Measurements from ENCODE around the gene ALDH2. TPM values are rescaled to one million over a fixed set of nuclear protein-coding genes. Genes with fewer than 3 reads are reported as not detected.

Gene ALDH2
- total and polyA plus RNA-seq, 2 donors (not counting 1 experiment from before 2014, with no cell fraction given), result 27.7 to 53.7 TPM

- Histone ChIP-seq H2AFZ (ENCODE audit: low read length) (no peak overlapping the region), H3K27ac (ENCODE audit: insufficient read depth, low read length) (no peak overlapping the region), H3K79me2 (ENCODE audit: control insufficient read depth, insufficient read depth, low read length) (no peaks in the 10 kb centered on the region), H4K20me1 (ENCODE audit: control insufficient read depth, extremely low read depth, insufficient read depth, low read length) (no peaks in the 10 kb centered on the region), H3K36me3 (ENCODE audit: control insufficient read depth, insufficient read depth, low read length) (peaks cover 2% of the 10 kb centered on the region), H3K4me1 (ENCODE audit: control insufficient read depth, extremely low read depth, insufficient read depth, low read length) (peaks cover 3% of the 10 kb centered on the region), H3K9me3 (ENCODE audit: control insufficient read depth, insufficient read depth, low read depth, low read length) (no peaks in the 10 kb centered on the region), H3K4me2 (ENCODE audit: extremely low read depth, insufficient read depth, low read length) (no peak overlapping the region), H3K4me3 (replicated peaks in 1 of 4; ENCODE audit: control extremely low read depth in 1 of 4, insufficient read depth in 1 of 4, low read depth in 3 of 4, low read length in 4 of 4) (no peak overlapping the region), H3K27me3 (ENCODE audit: control insufficient read depth, insufficient read depth, low read length) (no peaks in the 10 kb centered on the region), H3K9ac (ENCODE audit: insufficient read depth, low read length) (no peak overlapping the region)
- DNase-seq (ENCODE audit: low read depth in 2 of 2), result no peak
- TF ChIP-seq, protein P1, sequence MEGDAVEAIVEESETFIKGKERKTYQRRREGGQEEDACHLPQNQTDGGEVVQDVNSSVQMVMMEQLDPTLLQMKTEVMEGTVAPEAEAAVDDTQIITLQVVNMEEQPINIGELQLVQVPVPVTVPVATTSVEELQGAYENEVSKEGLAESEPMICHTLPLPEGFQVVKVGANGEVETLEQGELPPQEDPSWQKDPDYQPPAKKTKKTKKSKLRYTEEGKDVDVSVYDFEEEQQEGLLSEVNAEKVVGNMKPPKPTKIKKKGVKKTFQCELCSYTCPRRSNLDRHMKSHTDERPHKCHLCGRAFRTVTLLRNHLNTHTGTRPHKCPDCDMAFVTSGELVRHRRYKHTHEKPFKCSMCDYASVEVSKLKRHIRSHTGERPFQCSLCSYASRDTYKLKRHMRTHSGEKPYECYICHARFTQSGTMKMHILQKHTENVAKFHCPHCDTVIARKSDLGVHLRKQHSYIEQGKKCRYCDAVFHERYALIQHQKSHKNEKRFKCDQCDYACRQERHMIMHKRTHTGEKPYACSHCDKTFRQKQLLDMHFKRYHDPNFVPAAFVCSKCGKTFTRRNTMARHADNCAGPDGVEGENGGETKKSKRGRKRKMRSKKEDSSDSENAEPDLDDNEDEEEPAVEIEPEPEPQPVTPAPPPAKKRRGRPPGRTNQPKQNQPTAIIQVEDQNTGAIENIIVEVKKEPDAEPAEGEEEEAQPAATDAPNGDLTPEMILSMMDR (conservative IDR thresholded peaks at IDR 0.05 in 1 of 2, IDR thresholded peaks at IDR 0.05 in 1 of 2; ENCODE audit: low read depth in 1 of 2, low read length in 2 of 2), result no peak
Measured at GRCh38 chr12:111754671-111755070, 12.1 kb upstream of the ALDH2 start.

GRCh38 chr12:111756196-111756595, 10.5 kb upstream of the ALDH2 start:
- TF ChIP-seq, protein P1 (conservative IDR thresholded peaks at IDR 0.05 in 1 of 2, IDR thresholded peaks at IDR 0.05 in 1 of 2; ENCODE audit: low read depth in 1 of 2, low read length in 2 of 2), result no peak
- no peak for TF ChIP-seq EZH2 (IDR thresholded peaks at IDR 0.05; ENCODE audit: low read length, missing control alignments)
- Histone ChIP-seq H3K9me3 (ENCODE audit: control insufficient read depth, insufficient read depth, low read depth, low read length) (no peaks in the 10 kb centered on the region), H4K20me1 (ENCODE audit: control insufficient read depth, extremely low read depth, insufficient read depth, low read length) (no peaks in the 10 kb centered on the region), H3K9ac (ENCODE audit: insufficient read depth, low read length) (no peak overlapping the region), H3K36me3 (ENCODE audit: control insufficient read depth, insufficient read depth, low read length) (peaks cover 2% of the 10 kb centered on the region), H2AFZ (ENCODE audit: low read length) (no peak overlapping the region), H3K4me3 (replicated peaks in 1 of 4; ENCODE audit: control extremely low read depth in 1 of 4, insufficient read depth in 1 of 4, low read depth in 3 of 4, low read length in 4 of 4) (no peak overlapping the region), H3K27ac (ENCODE audit: insufficient read depth, low read length) (no peak overlapping the region), H3K27me3 (ENCODE audit: control insufficient read depth, insufficient read depth, low read length) (no peaks in the 10 kb centered on the region), H3K79me2 (ENCODE audit: control insufficient read depth, insufficient read depth, low read length) (no peaks in the 10 kb centered on the region), H3K4me1 (ENCODE audit: control insufficient read depth, extremely low read depth, insufficient read depth, low read length) (peaks cover 3% of the 10 kb centered on the region), H3K4me2 (ENCODE audit: extremely low read depth, insufficient read depth, low read length) (no peak overlapping the region)
- DNase-seq (ENCODE audit: low read depth in 2 of 2), result no peak

GRCh38 chr12:111756681-111757080, 10.1 kb upstream of the ALDH2 start:
- no peak overlapping the region for H2AFZ ChIP-seq (ENCODE audit: low read length)
- H3K9me3 ChIP-seq (ENCODE audit: control insufficient read depth, insufficient read depth, low read depth, low read length), result no peaks in the 10 kb centered on the region
- H3K9ac ChIP-seq (ENCODE audit: insufficient read depth, low read length), result no peak overlapping the region
- DNase-seq (ENCODE audit: low read depth in 2 of 2), result no peak
- H3K4me1 ChIP-seq (ENCODE audit: control insufficient read depth, extremely low read depth, insufficient read depth, low read length), result peaks cover 3% of the 10 kb centered on the region
- no peak overlapping the region for H3K4me3 ChIP-seq (replicated peaks in 1 of 4; ENCODE audit: control extremely low read depth in 1 of 4, insufficient read depth in 1 of 4, low read depth in 3 of 4, low read length in 4 of 4)
- no peaks in the 10 kb centered on the region for H4K20me1 ChIP-seq (ENCODE audit: control insufficient read depth, extremely low read depth, insufficient read depth, low read length)
- peaks cover 2% of the 10 kb centered on the region for H3K36me3 ChIP-seq (ENCODE audit: control insufficient read depth, insufficient read depth, low read length)
- no peaks in the 10 kb centered on the region for H3K79me2 ChIP-seq (ENCODE audit: control insufficient read depth, insufficient read depth, low read length)
- TF ChIP-seq, protein P1 (conservative IDR thresholded peaks at IDR 0.05 in 1 of 2, IDR thresholded peaks at IDR 0.05 in 1 of 2; ENCODE audit: low read depth in 1 of 2, low read length in 2 of 2), result no peak
- no peak for TF ChIP-seq EZH2 (IDR thresholded peaks at IDR 0.05; ENCODE audit: low read length, missing control alignments)
- H3K27me3 ChIP-seq (ENCODE audit: control insufficient read depth, insufficient read depth, low read length), result no peaks in the 10 kb centered on the region
- no peak overlapping the region for H3K4me2 ChIP-seq (ENCODE audit: extremely low read depth, insufficient read depth, low read length)
- no peak overlapping the region for H3K27ac ChIP-seq (ENCODE audit: insufficient read depth, low read length)
